Activated B cell treated with CpG ODN at 0.5 μM for 24 hours (primary cell): ENCODE data around the gene CAMK2N2. TPM values are rescaled to one million over a fixed set of nuclear protein-coding genes. Genes with fewer than 3 reads are reported as not detected.

ENCODE experiments used
- ATAC-seq: fragments of 200-7000 bp; cut with Tn5 transposase; one replicate; pipeline ENCODE4 v1.10.0; 2021; ENCODE audit warnings: low read depth, mild to moderate bottlenecking, moderate library complexity
- CTCF ChIA-PET: fragments of 350-600 bp; sonication (Branson Sonifier 250); formaldehyde crosslinking; loops from one replicate; lab custom pipeline; 2021; ENCODE audit warnings: antibody characterized with exemption; lab: Charles Lee
- POLR2A ChIA-PET: fragments of 350-600 bp; sonication (Branson Sonifier 250); formaldehyde crosslinking; loops from one replicate; lab custom pipeline; 2021; ENCODE audit warnings: antibody characterized with exemption; lab: Charles Lee
- DNase-seq: peaks from one replicate; pipeline ENCODE4 v3.0.0; 2022
- H3K27ac Mint-ChIP-seq: one replicate; pipeline ENCODE4 v1.8.0; 2020; ENCODE audit warnings: mixed read lengths
- H3K27me3 Mint-ChIP-seq: one replicate; pipeline ENCODE4 v1.8.0; 2021; ENCODE audit warnings: mixed read lengths
- H3K36me3 Mint-ChIP-seq: one replicate; pipeline ENCODE4 v1.8.0; 2021; ENCODE audit warnings: low read depth, mixed read lengths
- H3K4me1 Mint-ChIP-seq: one replicate; pipeline ENCODE4 v1.8.0; 2021; ENCODE audit warnings: mixed read lengths
- H3K4me3 Mint-ChIP-seq: one replicate; pipeline ENCODE4 v1.8.0; 2020; ENCODE audit warnings: mild to moderate bottlenecking, mixed read lengths
- H3K9me3 Mint-ChIP-seq: one replicate; pipeline ENCODE4 v1.8.0; 2020; ENCODE audit warnings: mixed read lengths
- intact Hi-C: fragments of 100-400 bp; cut with micrococcal nuclease; formaldehyde crosslinking; loops from one replicate; pipeline ENCODE4 v1.15.1; 2024
- total RNA-seq: library from RNA; stranded (reverse); gene quantifications from 2 replicates; pipeline ENCODE4 v1.2.3, GENCODE V29; 2022
- TF ChIP-seq, protein P1 (sequence below): fragments of 200-600 bp; IDR thresholded peaks from one replicate; pipeline ENCODE4 v1.8.0; 2022; ENCODE audit warnings: antibody characterized with exemption, mild to moderate bottlenecking

Gene CAMK2N2
- total RNA-seq, 1 donor from 2014 or later: not detected

DNA sequence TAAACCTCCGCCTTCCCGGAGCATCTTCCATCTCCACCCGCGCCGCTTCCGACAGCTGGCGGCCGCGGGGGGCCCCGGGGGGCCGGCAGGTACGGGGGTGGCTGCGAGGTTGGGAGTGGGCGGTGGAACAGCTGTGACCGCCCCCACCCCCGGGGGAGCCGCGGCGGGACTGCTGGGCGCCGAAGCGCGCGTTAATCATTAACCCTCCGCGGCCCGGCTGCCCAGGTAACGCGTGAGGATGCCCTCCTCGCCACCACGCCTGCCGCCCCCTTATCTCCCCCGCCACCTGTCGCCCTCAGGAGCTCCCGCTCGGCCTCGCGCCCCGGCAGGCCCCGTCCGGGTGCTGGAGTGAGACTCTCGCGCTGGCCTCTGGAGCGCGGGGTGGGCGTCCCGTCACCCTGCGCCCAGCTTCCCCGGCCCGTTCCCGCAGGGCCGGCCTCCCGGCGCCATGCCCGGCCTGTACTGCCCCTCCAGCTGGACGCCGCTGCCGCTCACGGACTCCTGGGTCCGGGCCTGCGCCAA, 31.2 kb downstream of the CAMK2N2 start:
- Mint-ChIP-seq H3K4me3 (peak overlapping the region; percentile 35), H3K27me3 (peaks cover 43% of the 10 kb centered on the region), H3K36me3 (no peaks in the 10 kb centered on the region), H3K4me1 (peaks cover 15% of the 10 kb centered on the region), H3K27ac (no peak overlapping the region), H3K9me3 (no peaks in the 10 kb centered on the region)
- POLR2A ChIA-PET: no interaction called here
- DNase-seq: peak; percentile 45
- CTCF ChIA-PET: no interaction called here
- intact Hi-C loops: no loop called here
- ATAC-seq: peak; percentile 4
- TF ChIP-seq, protein P1, sequence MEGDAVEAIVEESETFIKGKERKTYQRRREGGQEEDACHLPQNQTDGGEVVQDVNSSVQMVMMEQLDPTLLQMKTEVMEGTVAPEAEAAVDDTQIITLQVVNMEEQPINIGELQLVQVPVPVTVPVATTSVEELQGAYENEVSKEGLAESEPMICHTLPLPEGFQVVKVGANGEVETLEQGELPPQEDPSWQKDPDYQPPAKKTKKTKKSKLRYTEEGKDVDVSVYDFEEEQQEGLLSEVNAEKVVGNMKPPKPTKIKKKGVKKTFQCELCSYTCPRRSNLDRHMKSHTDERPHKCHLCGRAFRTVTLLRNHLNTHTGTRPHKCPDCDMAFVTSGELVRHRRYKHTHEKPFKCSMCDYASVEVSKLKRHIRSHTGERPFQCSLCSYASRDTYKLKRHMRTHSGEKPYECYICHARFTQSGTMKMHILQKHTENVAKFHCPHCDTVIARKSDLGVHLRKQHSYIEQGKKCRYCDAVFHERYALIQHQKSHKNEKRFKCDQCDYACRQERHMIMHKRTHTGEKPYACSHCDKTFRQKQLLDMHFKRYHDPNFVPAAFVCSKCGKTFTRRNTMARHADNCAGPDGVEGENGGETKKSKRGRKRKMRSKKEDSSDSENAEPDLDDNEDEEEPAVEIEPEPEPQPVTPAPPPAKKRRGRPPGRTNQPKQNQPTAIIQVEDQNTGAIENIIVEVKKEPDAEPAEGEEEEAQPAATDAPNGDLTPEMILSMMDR: no peak

DNA sequence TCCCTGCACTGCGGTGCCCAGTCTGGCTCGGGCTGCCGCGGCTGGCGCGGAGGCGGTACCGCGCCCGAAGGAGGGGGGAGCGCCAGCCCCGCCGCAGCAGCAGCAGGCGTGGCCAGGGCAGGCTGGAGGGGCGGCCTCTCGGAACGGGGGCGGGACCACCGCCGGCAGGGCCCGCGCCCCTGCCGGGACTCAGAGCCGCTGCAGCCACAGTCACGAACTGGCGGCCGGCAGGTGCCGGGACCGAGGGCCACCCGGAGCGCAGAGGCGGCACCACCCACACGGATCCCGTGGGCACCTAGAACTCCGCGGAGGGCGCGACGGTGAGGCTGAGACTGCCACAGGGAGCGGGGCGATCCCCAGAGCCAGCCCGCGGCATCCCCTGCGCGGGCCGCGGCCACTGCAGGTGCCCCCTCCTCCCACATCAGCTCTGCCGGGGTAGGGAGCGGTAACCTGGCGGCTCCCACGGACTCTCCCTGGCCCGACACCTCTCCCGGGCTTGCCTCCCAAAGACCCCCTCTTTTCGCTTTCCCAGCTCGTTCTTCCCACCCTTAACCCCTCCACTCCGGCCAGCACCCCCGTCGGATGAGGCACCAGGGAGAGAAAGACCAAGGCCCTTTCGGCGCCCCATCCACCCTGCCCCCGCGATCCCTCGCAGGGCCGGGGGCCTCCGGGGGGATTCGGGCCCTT, 31.8 kb downstream of the CAMK2N2 start, which contains the start of gene VWA5B2:
Gene VWA5B2, plus strand, starts transcription at position 192 of the 687 bp plus-strand sequence. CDS start 944 bp downstream, outside the sequence.
- intact Hi-C loops: loop anchor here (1.0 to 5.0 kb wide), 7 partner anchors 33 to 313 kb away; partner anchors contain the start of genes AP2M1, CAMK2N2, EIF2B5 and PSMD2
- ChIA-PET CTCF (no interaction called here), POLR2A (interaction anchor here (1.0 kb wide), 1 partner anchor 20 kb away, joined by 3 read pairs; the partner anchor contains the start of gene EEF1AKMT4)
- ATAC-seq (peak; percentile 97), DNase-seq (peak; percentile 79)
- H3K9me3 Mint-ChIP-seq: no peaks in the 10 kb centered on the region
- H3K27ac Mint-ChIP-seq: no peak within 1 kb of the TSS
- TF ChIP-seq, protein P1: no peak
- peak within 1 kb of the TSS; percentile 77 for H3K4me3 Mint-ChIP-seq
- no peaks in the 10 kb centered on the region for H3K36me3 Mint-ChIP-seq
- peaks cover 15% of the 10 kb centered on the region for H3K4me1 Mint-ChIP-seq
- H3K27me3 Mint-ChIP-seq: peaks cover 45% of the 10 kb centered on the region

DNA sequence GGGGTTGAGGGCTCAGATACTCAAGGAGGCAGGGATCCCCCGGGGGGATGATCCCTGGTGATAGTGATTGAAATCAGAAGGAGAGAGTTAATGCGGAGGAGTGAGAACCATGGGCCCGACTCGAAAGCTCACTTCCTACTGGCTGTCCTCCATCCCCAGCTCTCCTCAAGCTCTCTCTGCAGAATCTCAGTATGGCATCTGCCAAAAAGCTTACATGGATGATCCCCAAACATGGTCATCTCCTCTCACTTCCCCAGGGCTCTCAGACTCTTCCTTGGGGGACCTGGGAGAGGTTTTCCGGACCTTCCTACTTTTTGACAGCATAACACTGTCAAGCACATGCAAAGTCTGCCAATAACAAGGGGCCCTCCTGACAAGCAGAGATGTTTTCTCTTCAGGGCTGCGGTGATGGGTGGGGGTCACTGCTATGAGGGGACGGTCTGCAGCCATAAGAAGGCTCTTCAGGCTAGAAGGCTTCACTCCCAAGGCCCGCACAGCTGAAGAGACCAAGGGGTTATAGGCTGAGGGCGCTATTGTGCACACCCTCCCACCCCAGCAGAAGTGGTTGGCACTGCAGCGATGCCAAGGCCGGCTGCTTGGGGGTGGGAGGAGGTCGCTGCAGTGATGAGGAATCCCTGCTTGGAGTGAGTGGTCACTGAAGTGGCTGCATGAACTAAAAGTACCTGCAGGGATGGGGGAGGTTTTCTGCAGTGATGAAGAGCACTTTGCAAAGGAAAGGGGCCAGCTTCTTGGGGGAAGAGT, 32.8 kb downstream of the CAMK2N2 start:
- ChIA-PET CTCF (interaction anchor here (0.6 to 3.0 kb wide), 12 partner anchors 9 to 285 kb away, joined by 3 to 17 read pairs (median 8); partner anchors contain the start of genes CAMK2N2 and EEF1AKMT4), POLR2A (interaction anchor here (0.6 to 1.0 kb wide), 2 partner anchors 21 to 109 kb away, joined by 3 to 5 read pairs; partner anchors contain the start of gene EEF1AKMT4)
- ATAC-seq: no peak
- Mint-ChIP-seq H3K9me3 (no peaks in the 10 kb centered on the region), H3K4me3 (peak overlapping the region; percentile 77), H3K27ac (no peak overlapping the region), H3K4me1 (peaks cover 15% of the 10 kb centered on the region), H3K36me3 (no peaks in the 10 kb centered on the region), H3K27me3 (peaks cover 48% of the 10 kb centered on the region)
- TF ChIP-seq, protein P1: no peak
- no peak for DNase-seq
- intact Hi-C loops: loop anchor here (1.0 to 5.0 kb wide), 7 partner anchors 34 to 314 kb away; partner anchors contain the start of genes AP2M1, CAMK2N2, EIF2B5 and PSMD2

DNA sequence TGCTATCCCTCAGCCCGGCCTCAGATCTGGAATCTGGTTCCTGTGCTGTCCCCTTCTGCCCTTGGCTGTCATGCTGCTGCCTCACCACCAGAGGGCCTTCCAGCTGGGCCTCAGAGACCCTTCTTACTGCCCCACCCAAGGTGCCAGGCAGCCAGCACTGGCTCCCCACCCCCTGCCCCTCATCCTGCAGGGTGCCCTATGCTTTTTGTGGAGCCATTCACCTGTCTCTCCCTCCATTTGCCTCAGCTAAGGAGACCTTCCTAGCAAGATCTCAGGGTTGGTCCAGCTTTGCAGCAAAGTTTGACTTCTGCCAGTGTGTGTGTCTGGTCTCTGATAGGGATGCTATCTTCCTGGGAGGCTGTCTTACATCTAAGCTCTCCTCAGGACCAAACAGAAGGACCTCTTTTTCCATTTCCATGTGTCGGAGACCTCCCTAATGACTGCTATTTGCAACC, 33.8 kb downstream of the CAMK2N2 start:
- ChIA-PET POLR2A (no interaction called here), CTCF (interaction anchor here (0.8 to 3.0 kb wide), 13 partner anchors 9 to 332 kb away, joined by 3 to 17 read pairs (median 7); partner anchors contain the start of genes CAMK2N2 and EEF1AKMT4)
- Mint-ChIP-seq H3K4me1 (peaks cover 15% of the 10 kb centered on the region), H3K9me3 (no peaks in the 10 kb centered on the region), H3K27me3 (peaks cover 43% of the 10 kb centered on the region), H3K36me3 (no peaks in the 10 kb centered on the region), H3K4me3 (peak overlapping the region; percentile 24), H3K27ac (no peak overlapping the region)
- DNase-seq (no peak), ATAC-seq (peak; percentile 35)
- TF ChIP-seq, protein P1: no peak
- intact Hi-C loops: loop anchor here (1.0 to 5.0 kb wide), 5 partner anchors 23 to 315 kb away; partner anchors contain the start of gene CAMK2N2
